H1 (cell line): ENCODE measurements around the gene EPHB3. TPM values are rescaled to one million over a fixed set of nuclear protein-coding genes. Genes with fewer than 3 reads are reported as not detected.
A peak's percentile ranks its signal among the peaks of the same experiment; 100 is the strongest.

Experiments used
- BRCA1 ChIP-seq: IDR thresholded peaks from 2 replicates; pipeline ENCODE4 v1.6.1; 2012; ENCODE audit warnings: low read depth, low read length, improper control_type of control experiment
- CREB1 ChIP-seq: IDR thresholded peaks from 2 replicates; pipeline ENCODE4 v1.6.1; 2012; ENCODE audit warnings: inconsistent platforms
- E2F6 ChIP-seq: IDR thresholded peaks from 2 replicates; pipeline ENCODE4 v1.6.1; 2012; ENCODE audit warnings: inconsistent platforms
- EGR1 ChIP-seq: IDR thresholded peaks from 2 replicates; pipeline ENCODE4 v1.6.1; 2011; ENCODE audit warnings: low read depth, low read length, borderline replicate concordance
- EP300 ChIP-seq, 2 experiments: IDR thresholded peaks; 1 replicate in 1 of 2; 2 replicates in 1 of 2; pipeline ENCODE4 v1.6.1; 2011 to 2012; ENCODE audit warnings: low read depth in 2 of 2, low read length in 2 of 2, mild to moderate bottlenecking in 2 of 2, borderline replicate concordance in 1 of 2, inconsistent platforms in 1 of 2, moderate library complexity in 1 of 2
- GTF2F1 ChIP-seq: IDR thresholded peaks from 2 replicates; pipeline ENCODE4 v1.6.1; 2012; ENCODE audit warnings: low read depth, low read length, improper control_type of control experiment, borderline replicate concordance
- HDAC2 ChIP-seq, 2 experiments: fragments of 300-600 bp in 1 of 2; sonication (generic) in 1 of 2; IDR thresholded peaks; 2 replicates each; pipeline ENCODE4 v1.6.1; 2011 to 2012; ENCODE audit warnings: low read depth in 2 of 2, low read length in 2 of 2, mild to moderate bottlenecking in 2 of 2, moderate library complexity in 2 of 2, borderline replicate concordance in 1 of 2, inconsistent platforms in 1 of 2
- JUND ChIP-seq: IDR thresholded peaks from 2 replicates; pipeline ENCODE4 v1.6.1; 2011; ENCODE audit warnings: mild to moderate bottlenecking, improper control_type of control experiment, low read length
- MAX ChIP-seq: IDR thresholded peaks from 2 replicates; pipeline ENCODE4 v1.6.1; 2012; ENCODE audit warnings: inconsistent platforms
- NANOG ChIP-seq: IDR thresholded peaks from 2 replicates; pipeline ENCODE4 v1.6.1; 2011; ENCODE audit warnings: low read length, low read depth, mild to moderate bottlenecking, inconsistent platforms; ENCODE audit not compliant: insufficient read depth, poor library complexity, severe bottlenecking
- NRF1 ChIP-seq: IDR thresholded peaks from 2 replicates; pipeline ENCODE4 v1.6.1; 2011; ENCODE audit warnings: mild to moderate bottlenecking, low read depth, low read length, improper control_type of control experiment
- PHF8 ChIP-seq: fragments of 200-600 bp; sonication (generic); conservative IDR thresholded peaks from 2 replicates; pipeline ENCODE4 v1.7.1; 2012; ENCODE audit warnings: low read depth, mild to moderate bottlenecking, inconsistent platforms, low read length, moderate library complexity
- POLR2A ChIP-seq, 2 experiments: IDR thresholded peaks; 1 replicate in 1 of 2; 2 replicates in 1 of 2; pipeline ENCODE4 v1.6.1; 2011; ENCODE audit warnings: low read depth in 2 of 2, low read length in 2 of 2, mild to moderate bottlenecking in 2 of 2; ENCODE audit errors: control extremely low read depth in 1 of 2
- POLR2AphosphoS5 ChIP-seq: IDR thresholded peaks from 2 replicates; pipeline ENCODE4 v1.6.1; 2011; ENCODE audit warnings: low read depth, low read length
- RAD21 ChIP-seq, 2 experiments: IDR thresholded peaks in 1 of 2; conservative IDR thresholded peaks in 1 of 2; 2 replicates each; pipeline ENCODE4 v1.6.1; 2011; ENCODE audit warnings: low read depth in 2 of 2, low read length in 2 of 2, improper control_type of control experiment in 1 of 2, inconsistent platforms in 1 of 2, mild to moderate bottlenecking in 1 of 2, moderate library complexity in 1 of 2
- RXRA ChIP-seq: IDR thresholded peaks from 2 replicates; pipeline ENCODE4 v1.6.1; 2011; ENCODE audit warnings: low read depth, mild to moderate bottlenecking, low read length, moderate library complexity; ENCODE audit not compliant: insufficient read depth
- SAP30 ChIP-seq: fragments of 300-600 bp; sonication (generic); IDR thresholded peaks from 2 replicates; pipeline ENCODE4 v1.7.1; 2012; ENCODE audit warnings: low read length, moderate library complexity, mild to moderate bottlenecking, inconsistent platforms; ENCODE audit not compliant: insufficient read depth, insufficient replicate concordance
- SIN3A ChIP-seq, 2 experiments: IDR thresholded peaks in 1 of 2; conservative IDR thresholded peaks in 1 of 2; 2 replicates each; pipeline ENCODE4 v1.6.1; 2011 to 2012; ENCODE audit warnings: low read length in 2 of 2, improper control_type of control experiment in 1 of 2, low read depth in 1 of 2, mild to moderate bottlenecking in 1 of 2
- TAF7 ChIP-seq: optimal IDR thresholded peaks from 2 replicates; pipeline ENCODE3; 2011; ENCODE audit warnings: low read depth, mild to moderate bottlenecking, inconsistent platforms, low read length, moderate library complexity, borderline replicate concordance
- USF2 ChIP-seq: IDR thresholded peaks from 2 replicates; pipeline ENCODE4 v1.6.1; 2011; ENCODE audit warnings: low read length, improper control_type of control experiment
- polyA plus RNA-seq, 7 experiments: library from polyadenylated mRNA; depleted of rRNA in 3 of 7; stranded (reverse) in 5 of 7; unstranded in 2 of 7; fragments of >200 nt in 5 of 7; fragments of 200-250 nt in 2 of 7; gene quantifications; 1 replicate in 5 of 7; 2 replicates in 1 of 7; 4 replicates in 1 of 7; pipeline versions ENCODE4 v1.2.1 to v1.2.3, GENCODE V29; 2011 to 2013; ENCODE audit warnings: missing spikeins in 2 of 7, mixed read lengths in 2 of 7
- total RNA-seq: library from RNA; stranded (reverse); fragmentation: NEBNext Ultra II Directional; extraction: Animal tissue kit (Norgen Biotek cat#: 25700); gene quantifications from 2 replicates; pipeline ENCODE4 v1.2.1, GENCODE V29; 2021

Gene EPHB3
- total and polyA plus RNA-seq, 2 of the 8 experiments (the other 6 are each of a cell fraction or from before 2014, with no cell fraction given): 0.41 to 0.91 TPM

- peak; percentile 12 for TF ChIP-seq TAF7
- no peak for TF ChIP-seq BRCA1
- no peak for TF ChIP-seq JUND
- TF ChIP-seq RXRA: no peak
- no peak for TF ChIP-seq HDAC2 (IDR thresholded peaks at IDR 0.05; ENCODE audit: borderline replicate concordance in 1 of 2, low read depth in 2 of 2, low read length in 2 of 2)
- no peak for TF ChIP-seq CREB1
- TF ChIP-seq E2F6: peak; percentile 55
- no peak for TF ChIP-seq POLR2A (IDR thresholded peaks at IDR 0.05; ENCODE audit: control extremely low read depth in 1 of 2, low read depth in 2 of 2, low read length in 2 of 2)
- TF ChIP-seq SIN3A (conservative IDR thresholded peaks at IDR 0.05 in 1 of 2, IDR thresholded peaks at IDR 0.05 in 1 of 2; ENCODE audit: low read depth in 1 of 2, low read length in 2 of 2): peak; percentile 24 to 71; a peak in 1 of 4 replicates
- peak; percentile 69 for TF ChIP-seq MAX
- TF ChIP-seq GTF2F1: no peak
- TF ChIP-seq NRF1: peak; percentile 9; the same call in 1 of the 2 replicates
- TF ChIP-seq EGR1: no peak
- no peak for TF ChIP-seq USF2
- no peak for TF ChIP-seq POLR2AphosphoS5
- no peak for TF ChIP-seq SAP30
- TF ChIP-seq EP300 (IDR thresholded peaks at IDR 0.05; ENCODE audit: borderline replicate concordance in 1 of 2, low read depth in 2 of 2, low read length in 2 of 2): no peak
- TF ChIP-seq NANOG: no peak
- TF ChIP-seq PHF8: 0 out of 2 replicates have a peak, but pooled peaks have one; percentile 31
- TF ChIP-seq RAD21 (IDR thresholded peaks at IDR 0.05 in 1 of 2, conservative IDR thresholded peaks at IDR 0.05 in 1 of 2; ENCODE audit: low read depth in 2 of 2, low read length in 2 of 2): peak; percentile 81 to 86
Observed at GRCh38 chr3:184513276-184514170, 48.1 kb upstream of the EPHB3 start (continued).
